Mucosa of gallbladder (tissue), 1 donor: Measurements from ENCODE around the gene TEX48. TPM values are rescaled to one million over a fixed set of nuclear protein-coding genes. Genes with fewer than 3 reads are reported as not detected.

Source experiments
- DNase-seq: peaks from one replicate; pipeline ENCODE4 v3.0.0-alpha.2; 2020; ENCODE audit warnings: low spot score
- total RNA-seq: library from RNA; stranded (reverse); gene quantifications from one replicate; pipeline ENCODE4 v1.2.1, GENCODE V29; 2021
- donor health status: DM: no; HTN: no; CAD: no.

The TEX48 gene
- total RNA-seq, 1 donor from 2014 or later: not detected

DNA sequence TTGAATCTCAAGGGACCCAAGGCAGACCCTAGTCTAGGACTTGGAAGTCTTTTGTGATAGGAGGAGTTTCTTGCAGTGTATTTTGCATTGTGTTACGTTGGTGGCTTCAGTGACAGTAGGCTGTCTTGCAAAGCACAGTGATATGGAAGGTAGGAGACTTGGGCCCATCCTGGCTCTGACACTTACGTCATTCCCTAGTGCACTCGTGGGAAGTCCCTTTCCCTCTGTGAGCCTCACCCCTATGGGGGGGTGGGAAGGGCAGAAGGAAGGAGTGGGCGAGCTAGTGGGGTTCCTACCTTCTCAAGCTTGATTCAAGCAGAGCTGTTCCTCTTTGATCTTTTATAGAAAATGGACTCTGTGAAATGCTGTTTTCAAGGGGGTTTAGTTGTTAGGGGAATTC lies 15.1 kb downstream of the TEX48 start:
- DNase-seq: no peak

DNA sequence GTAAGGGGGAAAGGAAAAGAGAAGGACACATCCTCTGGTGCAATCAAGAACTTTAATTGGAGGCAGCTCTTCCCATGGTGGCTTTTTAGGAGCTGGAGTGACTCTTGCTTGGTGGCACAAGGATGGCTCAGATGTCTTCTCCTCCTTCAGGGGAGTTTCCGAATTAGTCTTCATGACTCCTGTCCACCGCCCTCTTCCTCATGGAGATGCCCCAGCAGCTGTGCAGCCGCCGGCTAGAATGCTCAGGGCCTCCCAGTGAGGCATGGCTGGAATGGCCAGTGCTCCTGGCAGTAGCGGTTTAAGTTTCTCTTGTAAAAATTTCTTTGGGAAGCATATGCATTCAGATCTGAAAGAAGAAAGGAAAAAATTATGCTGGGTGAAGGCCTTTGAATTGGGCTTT lies 15.6 kb downstream of the TEX48 start:
- DNase-seq: no peak

- DNase-seq: no peak
Observed at GRCh38 chr9:114664181-114664580, 17.8 kb downstream of the TEX48 start.

DNA sequence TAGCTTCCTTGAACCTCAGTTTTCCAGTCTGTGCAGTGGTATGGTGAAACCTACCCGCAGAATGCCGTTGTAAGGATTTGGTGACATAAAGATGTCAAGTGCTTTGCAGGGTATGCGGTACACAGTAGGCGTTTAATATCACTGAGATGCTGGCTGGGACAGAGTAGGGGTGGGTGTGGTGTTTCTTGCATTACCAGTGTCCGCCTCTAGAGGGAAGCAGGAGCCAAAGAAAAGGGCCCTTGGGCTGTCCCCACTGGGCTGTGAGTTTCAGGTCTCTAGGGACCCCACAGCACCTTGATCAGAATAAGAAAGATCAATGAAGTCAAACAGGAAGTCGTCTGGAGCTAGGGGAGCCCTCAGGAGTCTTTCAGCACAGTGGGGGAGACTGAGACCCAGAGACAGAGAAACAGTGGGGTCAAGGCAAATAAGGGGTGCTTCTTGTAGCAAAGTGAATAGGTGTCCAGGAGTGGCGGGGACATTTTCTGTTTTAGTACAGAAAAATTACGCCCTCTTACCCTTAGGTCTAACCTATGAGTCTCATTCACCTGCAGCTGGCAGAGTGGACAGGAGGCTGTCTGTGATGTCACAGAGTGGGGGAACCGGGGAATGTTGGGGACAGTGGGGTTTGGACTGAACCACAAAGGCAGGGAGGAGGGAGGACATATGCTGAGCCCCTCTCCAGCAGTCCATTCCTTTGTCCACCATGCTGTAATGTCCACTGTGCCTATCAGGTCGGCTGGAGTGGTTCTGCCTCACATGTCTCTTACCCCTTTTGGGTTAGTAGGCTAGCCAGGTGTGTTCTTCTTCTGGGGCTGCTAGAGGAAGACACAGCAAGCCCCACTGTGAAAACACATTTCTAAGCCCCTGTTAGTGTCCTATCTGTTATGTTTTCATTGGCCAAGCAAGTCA lies 19.7 kb downstream of the TEX48 start:
- peak; percentile 40 for DNase-seq

DNA sequence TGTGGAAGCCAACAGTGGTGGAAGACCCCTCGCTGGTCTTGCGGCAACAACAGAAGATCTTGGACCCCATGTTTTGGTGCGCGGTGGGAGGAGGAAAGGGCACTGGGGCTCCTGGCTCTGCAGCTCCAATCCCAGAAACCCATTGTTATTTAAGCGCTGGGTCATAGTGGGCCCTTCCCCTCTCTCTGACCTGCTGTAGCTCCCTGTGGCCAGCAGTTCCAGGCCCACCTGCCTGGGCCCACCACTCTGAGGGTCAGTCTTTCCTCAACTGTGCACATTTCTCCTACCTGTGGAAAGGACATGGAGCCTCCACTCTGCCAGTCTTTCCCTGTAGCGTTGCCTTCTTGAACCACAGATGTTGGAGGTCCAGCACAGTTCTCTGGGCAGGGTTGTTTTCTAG lies 24.3 kb downstream of the TEX48 start, which contains the start of gene TEX53:
TSS of gene TEX53 (minus strand) at position 101 of the 400 bp plus-strand sequence. CDS start at position 70, 31 bp downstream.
- DNase-seq: no peak

GRCh38 chr9:114656301-114656700 lies 25.7 kb downstream of the TEX48 start:
- no peak for DNase-seq

DNA sequence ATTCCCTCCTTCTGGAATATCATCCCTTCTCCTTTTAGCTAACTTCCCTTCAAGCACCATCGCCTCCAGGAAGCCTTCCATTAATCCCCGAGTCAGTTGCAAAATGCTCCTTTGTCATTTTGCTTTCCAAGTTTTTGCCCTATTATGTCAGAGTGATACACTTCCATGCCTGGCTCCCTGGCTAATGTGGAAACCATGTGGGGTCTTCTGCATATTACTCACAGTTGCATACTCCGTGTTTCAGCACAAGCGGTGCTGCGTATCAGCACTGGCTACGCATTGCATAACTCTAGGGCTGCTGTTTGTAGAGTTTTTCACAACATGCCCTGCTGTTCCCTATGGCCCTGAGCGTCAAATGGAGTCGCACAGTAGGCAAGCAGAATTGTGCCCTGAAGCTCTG lies 26.3 kb downstream of the TEX48 start:
- DNase-seq: no peak

DNA sequence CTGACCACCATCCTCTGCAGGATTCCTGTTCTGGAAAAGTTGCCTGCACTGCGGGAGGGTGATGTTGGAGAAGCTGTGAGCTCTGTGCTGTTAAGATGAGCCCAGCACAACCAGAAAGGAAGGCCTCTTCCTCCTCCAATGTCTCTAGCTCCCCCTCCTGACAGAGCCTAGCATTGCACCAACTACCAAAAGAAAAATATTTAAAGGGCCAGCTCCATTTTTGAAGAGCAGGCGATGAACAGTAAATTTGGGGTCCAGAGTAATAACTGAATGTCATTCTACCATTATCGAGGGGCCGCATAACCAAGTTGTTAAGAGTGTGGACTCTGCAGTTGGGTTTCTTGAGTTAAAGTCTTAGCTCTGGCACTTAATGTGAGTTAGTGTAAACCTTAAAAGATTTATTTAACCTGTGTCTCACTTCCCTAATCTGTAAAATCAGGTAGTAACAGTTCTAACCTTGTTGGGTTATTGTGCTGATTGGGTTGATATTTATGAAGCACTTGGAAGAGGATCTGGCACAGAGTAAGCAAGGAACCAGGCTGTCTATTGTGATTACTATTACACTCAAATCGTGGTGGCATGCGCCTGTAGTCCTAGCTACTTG lies 28.3 kb downstream of the TEX48 start:
- peak; percentile 73 for DNase-seq

DNA sequence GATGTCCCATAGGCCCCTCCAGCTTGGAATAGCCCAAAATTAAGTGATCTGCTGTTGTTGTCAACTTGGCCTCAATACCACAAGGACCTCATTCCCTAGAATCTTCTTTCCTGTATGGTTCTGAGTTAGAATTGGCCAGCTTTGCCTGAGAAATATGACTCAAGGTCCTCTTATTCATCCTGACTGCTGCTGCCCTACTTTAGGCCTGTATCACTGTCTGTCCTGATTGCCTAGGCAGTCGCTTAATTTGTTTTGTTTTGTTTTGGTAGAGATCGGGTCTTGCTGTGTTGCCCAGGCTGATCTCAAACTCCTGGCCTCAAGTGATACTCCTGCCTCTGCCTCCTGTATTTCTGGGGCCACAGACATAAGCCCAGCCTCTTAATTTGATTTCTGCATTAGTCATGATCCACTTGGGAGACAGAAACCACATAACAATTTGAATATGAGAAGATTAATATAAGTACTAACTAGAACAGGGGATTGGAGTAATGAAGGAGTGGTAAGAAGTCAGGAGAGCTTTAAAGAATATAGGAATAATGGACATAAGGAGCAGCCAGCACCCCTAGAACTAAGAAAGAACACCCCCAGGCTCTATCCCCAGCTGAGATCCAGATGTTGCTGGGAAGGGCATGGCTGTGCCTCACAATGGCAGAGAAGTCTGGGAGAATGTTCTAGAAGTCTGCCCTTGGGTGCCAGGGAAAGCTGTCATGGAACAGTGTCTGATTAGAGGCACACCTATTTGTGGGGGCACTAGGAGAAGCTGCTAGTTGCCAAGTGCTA lies 29.0 kb downstream of the TEX48 start:
- DNase-seq: no peak

DNA sequence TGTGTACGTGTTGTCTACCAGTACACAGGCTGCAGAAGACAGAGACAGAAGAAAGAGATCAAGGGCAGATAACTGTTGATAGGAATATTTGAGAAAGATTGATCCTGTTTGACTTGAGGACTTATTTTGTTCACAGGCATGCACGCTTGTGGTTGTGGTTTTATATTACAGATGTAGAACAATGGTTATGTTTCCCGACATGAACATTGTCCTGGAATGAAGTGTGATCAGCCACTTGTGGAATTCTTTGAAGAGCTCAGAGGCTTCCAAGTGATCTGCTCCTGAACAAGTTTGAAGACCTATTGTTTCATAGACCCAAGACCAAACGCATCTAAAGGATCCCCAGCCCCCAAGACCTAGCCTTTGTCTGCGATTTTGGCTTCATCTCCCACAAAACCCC lies 38.1 kb downstream of the TEX48 start:
- DNase-seq: no peak

- DNase-seq: no peak
Observed at GRCh38 chr9:114643001-114643400, 39.0 kb downstream of the TEX48 start.

DNA sequence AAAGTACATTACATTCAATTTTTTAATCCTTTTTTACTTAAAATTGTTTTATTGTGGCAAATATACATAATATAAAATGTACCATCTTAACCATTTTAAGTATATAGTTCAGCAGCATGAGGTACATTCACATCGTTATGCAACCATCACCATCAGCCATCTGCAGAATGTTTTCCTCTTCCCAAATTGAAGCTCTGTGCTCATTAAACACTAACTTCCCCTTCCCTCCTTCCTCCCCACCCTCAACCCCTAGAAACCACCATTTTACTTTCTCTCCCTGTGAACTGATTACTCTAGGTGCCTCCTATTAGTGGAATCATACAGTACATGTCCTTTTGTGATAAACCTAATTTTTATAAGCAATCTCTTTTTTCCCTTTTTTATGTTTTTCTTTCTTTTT lies 40.0 kb downstream of the TEX48 start:
- DNase-seq: no peak

- DNase-seq: no peak
Observed at GRCh38 chr9:114638404-114638803, 43.6 kb downstream of the TEX48 start.

GRCh38 chr9:114634387-114634786 lies 47.6 kb downstream of the TEX48 start:
- DNase-seq: no peak

DNA sequence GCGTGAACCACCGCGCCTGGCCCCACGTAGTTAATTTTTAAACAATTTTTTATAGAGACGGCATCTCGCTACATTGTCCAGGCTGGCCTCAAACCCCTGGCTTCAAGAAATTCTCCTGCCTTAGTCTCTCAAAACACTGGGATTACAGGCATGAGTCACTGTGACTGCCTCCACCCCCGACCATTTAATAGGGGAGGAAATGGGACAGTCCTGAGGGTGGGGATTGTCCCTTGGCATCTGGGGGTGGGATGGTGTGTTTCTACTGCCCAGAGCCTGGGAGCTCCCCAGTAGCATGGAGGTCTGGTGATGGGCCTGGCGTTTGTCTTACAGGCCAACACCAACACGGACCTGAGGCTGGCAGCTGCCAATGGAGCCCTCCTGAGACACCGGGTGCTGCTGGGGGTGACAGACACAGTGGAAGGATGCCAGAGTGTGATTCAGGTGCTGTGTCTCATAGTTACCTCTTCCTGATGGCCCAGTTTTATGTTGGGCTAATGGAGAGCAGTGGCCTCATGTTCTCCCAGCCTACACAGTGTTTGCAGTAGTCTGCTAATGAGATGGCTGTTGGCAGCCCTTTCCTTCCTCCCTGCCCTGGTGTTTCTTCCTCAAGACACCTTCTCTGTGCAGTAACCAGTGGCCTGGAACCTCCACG lies 48.4 kb downstream of the TEX48 start:
- no peak for DNase-seq

DNA sequence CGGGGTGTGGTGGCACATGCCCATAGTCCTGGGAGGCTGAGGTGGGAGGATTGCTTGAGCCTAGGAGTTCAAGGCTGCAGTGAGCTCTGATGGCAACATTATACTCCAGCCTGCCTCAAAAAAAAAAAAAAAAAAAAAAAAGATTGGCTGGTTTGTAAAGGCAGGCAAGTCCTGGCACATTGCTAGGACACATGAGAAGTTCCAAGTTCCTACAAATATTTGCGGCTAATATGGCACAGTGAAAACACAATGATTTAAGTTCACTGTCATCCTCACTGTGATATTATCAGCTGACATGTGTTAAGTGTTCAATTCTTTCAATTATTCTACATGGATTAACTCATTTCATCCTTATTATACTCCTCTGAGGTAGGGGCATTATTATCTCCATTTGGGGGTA lies 50.8 kb downstream of the TEX48 start:
- no peak for DNase-seq

- no peak for DNase-seq
Observed at GRCh38 chr9:114629563-114630090, 52.4 kb downstream of the TEX48 start.

- no peak for DNase-seq
Observed at GRCh38 chr9:114627553-114627952, 54.4 kb downstream of the TEX48 start.

DNA sequence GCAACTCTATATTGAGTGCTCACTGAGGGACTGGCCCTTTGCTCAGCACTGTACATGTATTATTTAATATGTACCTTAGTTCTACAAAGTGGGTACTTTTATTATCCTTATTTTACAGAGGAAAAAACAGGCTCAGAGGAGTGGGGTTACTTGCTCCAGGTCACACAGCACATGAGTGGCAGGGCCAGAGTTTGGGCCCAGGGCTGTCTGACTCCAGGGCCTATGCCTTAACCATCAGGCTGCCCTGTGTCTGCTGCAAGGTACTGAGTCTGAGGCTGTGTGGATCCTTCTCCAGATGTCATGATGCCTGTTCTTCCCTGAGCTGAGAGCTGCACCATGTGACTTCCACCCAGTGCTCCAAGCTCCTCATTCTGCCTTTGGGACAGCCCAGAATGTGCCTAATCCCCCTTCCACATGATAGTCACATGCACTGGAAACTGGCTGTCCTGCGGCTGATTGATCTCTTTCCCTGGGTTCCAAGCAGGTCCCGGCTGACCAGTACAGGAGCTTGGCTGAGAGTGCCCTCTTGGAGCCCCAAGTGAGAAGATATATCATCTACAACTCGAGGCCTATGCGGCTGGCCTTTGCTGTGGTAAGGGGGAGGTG lies 55.5 kb downstream of the TEX48 start:
- DNase-seq: no peak

DNA sequence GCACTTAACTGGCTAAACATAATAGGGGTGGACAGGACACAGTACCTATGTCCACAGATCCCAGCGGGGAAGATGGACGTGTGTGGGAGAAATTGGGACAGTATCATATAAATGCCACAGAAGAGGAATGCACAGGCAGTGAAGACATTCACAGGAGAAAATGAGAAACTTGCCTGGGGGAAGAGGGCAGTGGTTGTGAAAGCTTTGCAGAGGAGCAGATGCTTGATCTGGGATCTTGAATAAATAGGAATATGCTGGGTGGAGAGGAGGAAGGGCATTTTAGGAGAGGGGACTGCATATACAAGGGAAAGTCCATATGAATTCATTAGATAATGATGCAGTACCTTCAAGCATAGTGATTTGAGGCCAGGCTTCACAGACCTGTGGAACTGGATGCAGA lies 57.3 kb downstream of the TEX48 start:
- DNase-seq: no peak

DNA sequence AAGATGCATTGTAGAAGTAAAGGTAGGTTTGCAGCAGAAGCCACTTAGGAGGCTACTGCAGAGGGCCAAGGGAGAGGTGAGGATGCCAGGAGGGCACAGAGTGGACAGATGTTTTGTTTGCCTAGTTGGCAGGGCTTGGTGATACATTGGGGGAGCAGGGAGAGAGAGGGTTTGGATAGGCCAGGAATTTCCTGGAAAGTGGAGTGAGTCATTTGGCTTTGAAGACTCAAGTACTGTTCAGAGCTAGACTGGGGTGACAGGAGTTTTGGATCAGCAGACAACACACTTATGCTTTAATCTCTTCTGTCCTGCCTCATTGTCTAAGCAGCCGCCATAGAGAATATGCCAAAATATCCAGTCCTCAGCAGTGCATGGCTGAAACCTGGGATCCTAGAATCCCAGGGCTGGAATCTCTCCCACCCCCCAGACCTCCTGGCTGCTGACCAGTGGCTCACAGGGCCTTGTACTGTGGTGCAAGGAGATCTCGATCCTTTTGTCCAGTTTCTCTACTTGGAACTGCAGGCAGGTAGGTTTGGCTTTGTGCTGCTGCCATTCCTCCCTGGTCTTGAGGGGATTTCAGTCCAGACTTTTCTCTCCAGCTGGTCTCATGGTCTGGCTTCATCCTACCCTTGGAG lies 59.9 kb downstream of the TEX48 start:
- DNase-seq: no peak
